NCI-H748 (cell line): ENCODE measurements around the gene C10orf95.
"Not testable (repeated sequence)": the region's sequence is repeated elsewhere in the genome, so short reads cannot be mapped to it uniquely, and the experiment has no call there.

Experiments
- DNase-seq: peaks from one replicate; lab custom pipeline; 2025; ENCODE audit not compliant: unreplicated experiment; lab: John Stamatoyannopoulos, UW

C10orf95 gene, protein sequence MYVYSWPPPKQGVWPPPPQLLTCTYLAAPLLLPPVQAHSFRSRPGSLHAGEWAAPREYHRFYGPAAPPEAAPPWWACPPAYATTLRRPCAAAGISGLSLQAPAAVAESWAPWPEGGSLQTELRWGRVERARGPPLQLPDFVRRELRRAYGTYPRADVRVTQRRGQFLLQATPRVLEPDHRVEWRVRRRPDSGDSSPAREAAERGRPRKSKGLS

DNA sequence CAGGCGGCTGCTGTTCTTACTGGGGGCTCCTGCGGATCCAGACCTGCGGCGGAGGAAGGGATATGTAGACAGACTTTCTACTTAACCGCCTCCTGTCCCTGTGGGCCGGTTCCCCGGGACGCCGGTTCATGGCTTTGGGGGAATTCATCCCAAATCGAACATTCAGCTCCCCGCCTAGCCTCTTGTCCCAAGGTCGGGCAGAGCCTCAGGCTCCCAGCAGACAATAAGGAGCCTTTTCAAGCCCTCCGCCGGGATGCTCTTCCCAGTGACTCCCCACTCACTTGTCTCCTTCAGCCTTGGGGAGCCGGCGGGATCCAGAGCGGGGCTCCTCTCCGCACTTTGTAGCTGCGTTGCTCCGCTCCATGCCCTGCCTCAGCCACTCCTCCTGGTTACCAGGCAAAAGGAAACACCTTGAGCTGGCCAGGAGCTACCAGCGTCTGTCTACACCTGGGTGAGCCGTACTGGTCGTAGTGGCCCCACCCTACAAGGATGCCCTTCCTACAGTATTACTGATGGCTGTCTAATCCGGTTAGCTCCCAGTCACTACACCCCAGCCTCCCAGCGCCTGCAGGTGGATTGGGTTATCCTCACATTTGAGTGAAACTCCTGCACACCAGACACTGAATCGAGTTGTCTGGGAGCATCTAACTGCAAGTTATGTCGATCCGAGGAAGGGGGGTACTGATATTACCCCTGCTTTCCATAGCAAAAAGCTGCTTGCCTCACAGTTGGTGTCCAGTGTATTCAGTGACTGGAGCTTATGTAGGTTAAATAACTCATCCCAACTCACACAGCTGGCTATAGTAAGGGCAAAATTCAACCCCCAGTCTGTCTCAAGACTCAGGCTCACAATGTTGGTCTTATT, at the start of gene C10orf95:
C10orf95 (minus strand) TSS at position 439 of the 865 bp plus-strand sequence. CDS start 450 bp downstream, outside the sequence.
- peak; percentile 38 for DNase-seq

GRCh38 chr10:102500686-102501085, 49.3 kb upstream of the C10orf95 start:
- DNase-seq, result not testable (repeated sequence)

DNA sequence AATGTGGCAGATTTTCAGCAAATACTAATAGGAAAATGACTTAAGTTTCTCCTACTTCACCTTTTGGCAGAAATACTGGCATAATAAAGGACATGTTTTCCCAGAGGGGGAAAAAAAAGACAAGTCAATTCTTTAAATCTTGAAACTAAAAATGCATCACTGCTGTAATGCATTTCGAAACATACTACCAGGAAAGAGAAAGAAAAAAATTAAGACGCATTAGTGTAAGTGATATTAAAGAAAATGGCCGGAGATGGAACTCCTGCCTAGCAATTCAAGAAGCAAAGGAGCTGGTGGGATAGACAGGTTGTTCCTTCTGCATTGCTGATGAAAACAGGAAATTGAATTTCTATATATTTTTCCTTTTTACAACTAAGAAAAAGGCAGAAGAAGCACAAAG, 48.0 kb upstream of the C10orf95 start:
- no peak for DNase-seq

DNA sequence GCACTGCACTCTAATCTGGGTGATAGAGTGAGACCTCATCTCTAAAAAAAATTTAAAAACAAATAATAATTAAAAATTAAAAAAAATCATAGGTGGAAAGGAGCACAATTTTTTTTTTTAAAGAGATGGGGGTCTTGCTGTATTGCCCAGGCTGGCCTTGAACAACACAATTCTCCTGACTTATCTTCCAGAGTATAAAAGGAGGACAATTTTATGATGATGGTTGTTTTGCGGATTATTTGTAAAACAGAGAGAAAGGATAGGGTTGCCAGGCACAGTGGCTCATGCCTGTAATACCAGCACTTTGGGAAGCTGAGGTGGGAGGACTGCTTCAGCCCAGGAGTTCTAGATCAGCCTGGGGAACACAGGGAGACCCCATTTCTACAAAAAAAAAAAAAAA, 46.2 kb upstream of the C10orf95 start:
- no peak for DNase-seq

DNA sequence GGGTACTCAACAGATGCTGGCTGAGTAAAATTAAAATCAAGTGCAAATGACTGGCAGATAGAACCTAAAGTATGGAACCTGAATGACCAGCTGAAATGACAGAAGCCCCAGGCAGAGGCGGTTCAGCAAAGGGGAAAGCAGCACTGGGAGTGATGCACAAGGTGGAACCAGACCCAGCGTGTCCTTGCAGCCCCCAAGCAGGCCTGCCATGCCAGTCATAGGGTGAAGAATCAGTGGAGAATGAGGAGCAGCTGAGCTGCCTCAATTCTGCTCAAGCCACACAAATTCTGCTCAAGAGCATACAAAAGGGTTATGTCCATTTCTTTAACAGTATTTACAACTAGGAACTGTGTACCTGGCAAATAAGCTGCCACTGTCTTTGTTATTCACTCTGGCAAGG, 42.4 kb upstream of the C10orf95 start:
- DNase-seq, result no peak

GRCh38 chr10:102492983-102493382, 41.6 kb upstream of the C10orf95 start:
- no peak for DNase-seq

DNA sequence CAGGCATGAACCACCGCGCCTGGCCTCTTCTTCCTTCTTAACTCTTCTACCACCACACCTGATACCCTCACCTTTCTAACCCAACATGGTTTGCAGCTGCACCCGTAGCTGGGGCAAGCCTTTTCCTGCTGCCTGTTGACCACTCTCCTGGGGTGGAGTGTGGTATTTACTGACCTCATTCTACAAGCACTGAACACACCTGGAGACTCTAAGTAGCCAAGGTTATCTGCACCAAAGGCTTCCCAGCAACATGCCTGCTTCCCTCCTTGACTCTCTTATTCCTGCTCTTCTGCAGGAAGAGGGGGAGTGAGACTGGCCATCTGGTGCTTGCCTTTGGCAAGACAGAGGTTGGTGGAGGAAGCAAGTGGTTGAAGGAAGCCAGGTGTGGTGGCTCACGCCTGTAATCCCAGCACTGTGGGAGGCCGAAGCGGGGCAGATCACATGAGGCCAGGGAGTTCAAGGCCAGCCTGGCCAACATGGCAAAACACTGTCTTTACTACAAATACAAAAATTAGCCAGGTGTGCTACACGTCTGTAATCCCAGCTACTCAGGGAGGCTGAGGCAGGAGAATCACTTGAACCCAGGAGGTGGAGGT, 41.1 kb upstream of the C10orf95 start:
- no peak for DNase-seq

GRCh38 chr10:102491136-102491535, 39.8 kb upstream of the C10orf95 start:
- no peak for DNase-seq

GRCh38 chr10:102485093-102485784, 33.9 kb upstream of the C10orf95 start:
- DNase-seq, result no peak

DNA sequence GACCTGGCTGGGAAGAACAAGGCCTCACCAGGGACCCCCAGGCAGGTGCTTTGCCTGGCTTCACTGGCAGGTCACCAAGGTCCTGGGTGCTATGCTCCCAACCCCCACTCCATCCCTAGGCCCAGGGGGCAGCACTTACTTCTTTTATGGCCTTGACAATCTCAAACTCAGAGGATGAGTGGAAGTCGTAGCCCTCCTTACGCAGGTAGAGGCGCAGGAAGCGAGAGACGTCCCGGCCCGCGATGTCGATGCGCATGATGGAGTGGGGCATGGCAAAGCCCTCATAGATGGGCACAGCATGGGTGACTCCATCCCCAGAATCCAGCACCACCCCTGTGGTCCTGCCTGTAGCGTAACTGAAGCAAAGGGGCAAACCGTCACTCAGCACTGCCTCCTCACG, 32.7 kb upstream of the C10orf95 start:
- no peak for DNase-seq

DNA sequence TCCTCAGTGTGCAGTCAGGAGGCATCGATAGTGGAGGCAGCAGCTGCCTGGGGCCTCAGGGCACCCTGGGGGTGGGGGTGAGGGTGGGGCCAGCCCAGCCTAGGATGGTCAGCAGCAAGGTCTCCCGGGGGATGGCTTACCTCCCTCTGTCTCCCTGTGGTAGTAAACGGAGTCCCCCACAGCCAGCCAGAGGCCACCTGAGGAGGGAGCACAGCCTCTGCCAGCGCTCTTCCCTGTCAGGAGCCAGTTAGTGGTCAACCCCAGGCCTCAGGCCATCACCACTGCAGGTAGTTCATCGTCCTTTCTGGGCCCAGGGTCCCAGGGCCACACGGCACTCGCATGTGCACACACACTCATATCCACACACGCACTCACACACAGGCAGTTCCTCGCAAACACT, 29.1 kb upstream of the C10orf95 start:
- DNase-seq, result no peak

DNA sequence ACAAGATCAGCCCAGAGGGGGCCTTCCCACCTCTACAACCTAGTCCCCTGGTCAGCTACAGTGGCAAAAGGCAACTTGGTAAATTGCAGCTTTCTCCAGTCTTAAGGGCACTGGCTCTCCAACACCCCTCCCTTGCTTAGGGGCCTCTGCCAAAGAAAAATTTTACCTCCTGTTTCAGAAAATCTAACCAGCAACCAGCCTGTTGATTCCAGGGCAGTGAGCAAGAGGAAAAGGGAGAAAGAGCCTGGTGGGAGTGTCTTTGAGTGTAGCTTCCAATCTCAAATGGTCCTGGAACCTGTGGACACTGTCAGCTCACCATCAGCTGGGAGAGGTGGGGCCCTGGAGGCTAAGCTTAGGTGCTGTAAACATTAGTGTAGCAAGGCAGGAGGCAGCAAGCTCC, 28.3 kb upstream of the C10orf95 start:
- DNase-seq, result no peak

DNA sequence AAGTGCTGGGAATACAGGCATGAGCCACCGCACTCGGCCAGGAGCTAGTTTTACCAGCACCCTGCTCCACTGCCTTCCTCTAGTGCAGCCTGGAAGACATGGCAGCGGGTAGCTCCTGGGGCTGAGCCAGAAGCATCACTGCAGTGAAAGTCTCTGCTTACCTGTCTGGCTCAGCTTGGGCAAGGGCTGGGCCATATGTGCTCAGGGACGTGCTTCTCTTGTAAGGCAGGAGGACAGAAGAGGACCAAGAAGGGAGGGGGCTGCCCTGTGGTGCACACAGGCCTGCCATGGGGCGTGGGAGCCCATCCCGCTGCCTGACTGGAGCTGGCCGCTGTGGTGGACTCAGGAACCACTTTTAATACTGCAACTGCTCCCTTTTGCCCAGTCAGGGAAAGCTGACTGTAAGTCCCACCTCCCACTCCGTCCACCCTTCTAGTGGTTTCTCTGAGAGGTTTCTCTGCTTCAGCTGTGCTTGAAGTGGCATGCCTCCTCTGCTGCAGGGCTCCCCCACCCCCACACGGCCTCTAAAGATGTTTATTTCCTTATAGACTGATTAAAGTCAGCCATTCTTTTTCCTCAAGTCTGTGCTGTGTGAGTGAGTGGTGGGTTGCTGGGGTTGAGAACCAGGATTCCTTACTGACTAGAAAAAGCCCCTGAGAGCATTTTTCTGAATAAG, 25.3 kb upstream of the C10orf95 start:
- no peak for DNase-seq

DNA sequence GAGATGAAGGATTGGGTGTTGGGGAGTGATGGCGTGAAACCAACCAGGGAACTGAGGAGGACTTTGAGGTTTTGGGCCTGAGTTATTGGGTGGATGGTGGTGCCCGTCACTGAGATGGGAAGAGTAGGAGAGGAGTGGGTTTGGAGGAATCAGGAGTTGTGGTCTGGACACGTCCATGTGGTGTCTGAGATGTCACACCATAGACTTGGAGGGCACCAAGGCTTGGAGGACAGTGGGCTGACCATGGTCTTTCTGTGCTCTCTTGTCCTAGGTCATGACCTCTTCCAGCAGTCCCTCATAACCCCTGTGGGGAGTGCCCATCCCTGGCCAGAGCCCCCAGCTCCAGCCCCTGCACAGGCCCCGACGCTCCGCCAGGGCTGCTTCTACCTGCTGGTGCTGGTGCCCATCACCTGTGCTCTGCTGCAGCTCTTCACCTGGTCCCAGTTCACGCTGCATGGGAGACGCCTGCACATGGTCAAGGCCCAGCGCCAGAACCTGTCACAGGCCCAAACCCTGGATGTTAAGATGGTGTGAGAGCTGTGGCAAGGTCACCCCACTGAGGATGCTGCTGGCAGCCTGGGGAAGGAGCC, 24.2 kb upstream of the C10orf95 start:
- no peak for DNase-seq

- DNase-seq, result no peak
Observed at GRCh38 chr10:102473445-102474331, 22.3 kb upstream of the C10orf95 start.

DNA sequence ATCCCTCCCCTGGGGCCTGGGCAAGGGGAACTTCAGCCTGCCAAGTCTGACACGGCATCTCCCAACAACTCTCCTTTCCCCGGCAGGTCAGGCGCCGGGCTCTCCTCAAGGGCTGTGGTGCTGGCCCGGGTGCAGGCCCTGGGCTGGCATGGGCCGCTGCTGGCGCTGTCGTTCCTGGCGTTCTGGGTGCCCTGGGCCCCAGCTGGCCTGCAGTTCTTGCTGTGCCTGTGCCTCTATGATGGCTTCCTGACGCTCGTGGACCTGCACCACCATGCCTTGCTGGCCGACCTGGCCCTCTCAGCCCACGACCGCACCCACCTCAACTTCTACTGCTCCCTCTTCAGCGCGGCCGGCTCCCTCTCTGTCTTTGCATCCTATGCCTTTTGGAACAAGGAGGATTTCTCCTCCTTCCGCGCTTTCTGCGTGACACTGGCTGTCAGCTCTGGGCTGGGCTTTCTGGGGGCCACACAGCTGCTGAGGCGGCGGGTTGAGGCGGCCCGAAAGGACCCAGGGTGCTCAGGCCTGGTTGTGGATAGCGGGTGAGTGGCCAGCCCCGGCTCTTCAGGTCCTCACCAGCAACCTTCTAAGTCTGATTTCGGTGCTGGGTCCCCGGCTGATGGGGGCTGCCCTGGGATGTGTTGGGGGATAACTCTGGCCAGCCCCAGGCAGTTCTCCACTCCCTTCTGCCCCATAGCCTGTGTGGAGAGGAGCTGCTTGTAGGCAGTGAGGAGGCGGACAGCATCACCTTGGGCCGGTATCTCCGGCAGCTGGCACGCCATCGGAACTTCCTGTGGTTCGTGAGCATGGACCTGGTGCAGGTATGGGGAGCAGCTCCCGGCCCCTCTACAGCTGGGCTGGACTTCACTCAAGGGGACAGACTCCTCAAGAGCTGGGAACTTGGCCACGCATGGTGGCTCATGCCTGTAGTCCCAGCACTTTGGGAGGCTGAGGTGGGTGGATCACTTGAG, 19.5 kb upstream of the C10orf95 start:
- no peak for DNase-seq

GRCh38 chr10:102468683-102469082, 17.3 kb upstream of the C10orf95 start:
- no peak for DNase-seq

GRCh38 chr10:102467971-102468438, 16.7 kb upstream of the C10orf95 start:
- no peak for DNase-seq
